Measurements from ENCODE around the gene TAF1A. TPM values are rescaled to one million over a fixed set of nuclear protein-coding genes. Genes with fewer than 3 reads are reported as not detected.

The TAF1A gene
- total RNA-seq (2014; rRNA removed; shearing (Covaris generic)): 9.2 and 11.3 TPM in 2 replicates
- polyA plus RNA-seq (2015; cell fraction: cytosol; rRNA removed): 5.4 and 8.7 TPM in 2 replicates
- 31.2 and 38.1 TPM in 2 replicates for polyA plus RNA-seq (2015; cell fraction: nucleus; rRNA removed)

DNA sequence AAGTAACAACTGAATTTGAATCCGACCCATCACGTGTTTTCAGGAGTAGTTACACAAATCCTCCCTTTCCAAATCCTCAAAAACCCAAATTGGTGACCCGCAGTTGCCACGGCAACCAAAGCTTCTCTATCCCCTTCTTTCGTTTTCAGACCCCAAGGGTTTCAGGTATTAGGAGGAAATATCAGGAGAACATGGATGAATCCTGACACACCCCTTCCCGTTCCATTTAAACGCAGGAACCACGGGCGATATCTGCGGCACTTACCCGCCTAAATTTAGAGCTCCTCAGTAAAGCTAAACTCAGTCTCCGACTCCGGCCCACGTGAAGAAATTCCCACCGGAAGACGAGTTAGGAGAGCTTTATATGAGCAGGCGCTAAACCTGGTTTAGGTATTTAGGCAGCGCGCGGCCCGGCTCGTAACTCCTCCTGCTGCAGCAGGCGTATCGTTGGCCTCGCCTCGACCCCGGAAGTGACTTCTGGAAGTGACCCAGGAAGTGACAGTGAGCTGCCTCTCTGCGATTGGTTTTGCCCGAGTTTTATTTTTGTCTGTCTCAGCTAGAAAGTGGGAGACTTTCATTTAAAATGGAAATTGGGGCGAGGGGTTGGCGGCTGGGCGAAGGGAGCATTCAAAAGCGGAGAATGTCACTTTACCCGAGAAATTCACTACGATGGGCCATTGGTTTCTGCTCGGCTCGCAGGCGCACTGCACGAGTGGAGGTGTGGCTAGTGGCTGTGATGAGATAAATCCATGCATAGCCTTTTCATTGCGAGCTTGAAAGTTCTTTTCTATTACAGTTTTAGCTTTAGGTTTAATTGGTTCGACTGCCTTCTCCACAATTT lies at the start of gene TAF1A:
TSS of gene TAF1A (minus strand) at position 472 of the 841 bp plus-strand sequence.
- DNase-seq (ENCODE audit: low read depth, low spot score): peak; percentile 86
- in situ Hi-C loops (cut with HindIII; ENCODE audit: low pct_unique_long_range_greater_than_20kb, low sequenced_read_pairs): no loop called here

DNA sequence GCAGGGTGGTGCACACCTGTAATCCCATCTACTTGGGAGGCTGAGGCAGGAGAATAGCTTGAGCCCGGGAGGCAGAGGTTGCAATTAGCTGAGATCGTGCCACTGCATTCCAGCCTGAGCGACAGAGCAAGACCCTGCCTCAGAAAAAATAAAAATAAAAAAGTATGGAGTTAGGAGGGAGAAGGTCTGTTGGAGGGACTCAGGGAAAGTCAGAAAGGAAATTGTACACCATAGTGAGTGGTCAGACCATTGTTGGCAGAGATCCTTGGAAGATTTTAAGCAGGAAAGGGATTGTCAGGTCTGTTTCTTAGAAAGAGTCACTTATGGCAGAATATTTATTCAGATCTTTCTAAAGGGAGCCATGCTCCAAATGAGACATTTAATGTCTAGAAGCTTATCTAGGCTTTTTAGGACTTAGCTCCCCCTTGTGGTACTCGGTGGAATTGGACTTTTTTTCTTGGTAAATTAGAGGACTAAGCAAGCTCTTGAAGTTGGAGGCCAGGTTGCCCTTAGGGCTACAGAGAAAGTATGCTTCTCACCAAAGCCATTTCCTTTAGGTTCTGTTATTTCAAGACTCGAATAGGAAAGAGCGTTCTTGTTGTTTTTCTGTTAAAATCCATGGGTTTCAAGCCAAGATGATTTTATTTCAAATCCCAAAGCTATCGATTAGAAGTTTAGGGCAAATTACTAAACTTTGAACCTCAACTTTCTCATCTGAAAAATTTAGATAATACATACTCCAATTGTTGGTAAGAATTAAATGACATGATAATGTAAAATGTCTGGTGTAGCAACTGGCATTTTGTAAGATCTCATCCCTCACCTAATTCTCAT lies 44.7 kb upstream of the TAF1A start:
- in situ Hi-C loops (cut with HindIII; ENCODE audit: low pct_unique_long_range_greater_than_20kb, low sequenced_read_pairs): no loop called here

GRCh38 chr1:222632749-222633148 lies 43.0 kb upstream of the TAF1A start:
- in situ Hi-C loops (cut with HindIII; ENCODE audit: low pct_unique_long_range_greater_than_20kb, low sequenced_read_pairs): no loop called here
- no peak for DNase-seq (ENCODE audit: low read depth, low spot score)

More for the DNA sequence above, 44.7 kb upstream of the TAF1A start:
- DNase-seq (ENCODE audit: low read depth, low spot score): peak; percentile 94

DNA sequence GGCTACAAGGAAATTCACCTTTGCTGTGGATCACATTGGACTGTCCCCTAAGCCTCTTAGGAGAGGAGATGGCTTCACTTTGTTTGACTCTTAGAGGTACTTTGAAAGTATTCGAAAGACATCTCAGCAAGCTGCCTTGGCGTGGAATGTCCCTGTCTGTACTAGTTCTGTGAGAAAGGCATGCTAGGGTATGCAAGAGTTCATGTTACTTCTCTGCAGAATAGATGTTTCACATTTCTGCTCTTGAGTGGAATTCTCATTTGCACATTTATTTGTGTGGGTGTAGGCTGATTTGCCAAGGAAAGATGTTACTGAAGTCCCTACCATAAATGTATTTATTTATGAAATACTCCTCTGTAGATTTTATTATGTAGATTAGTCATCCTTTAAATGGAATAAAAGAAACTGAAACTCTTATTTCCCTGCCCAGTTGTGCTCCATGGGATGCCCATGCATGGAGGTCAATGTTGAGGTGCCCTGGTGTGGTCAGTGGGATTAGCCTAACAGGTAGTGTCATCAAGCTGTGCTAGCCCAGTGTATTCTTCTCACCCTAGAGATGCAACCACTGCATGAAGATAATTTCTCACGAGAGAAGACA lies 42.0 kb upstream of the TAF1A start:
- no peak for DNase-seq (ENCODE audit: low read depth, low spot score)
- in situ Hi-C loops (cut with HindIII; ENCODE audit: low pct_unique_long_range_greater_than_20kb, low sequenced_read_pairs): no loop called here

- no peak for DNase-seq (ENCODE audit: low read depth, low spot score)
- in situ Hi-C loops (cut with HindIII; ENCODE audit: low pct_unique_long_range_greater_than_20kb, low sequenced_read_pairs): no loop called here
Observed at GRCh38 chr1:222629921-222630535, 40.3 kb upstream of the TAF1A start.

DNA sequence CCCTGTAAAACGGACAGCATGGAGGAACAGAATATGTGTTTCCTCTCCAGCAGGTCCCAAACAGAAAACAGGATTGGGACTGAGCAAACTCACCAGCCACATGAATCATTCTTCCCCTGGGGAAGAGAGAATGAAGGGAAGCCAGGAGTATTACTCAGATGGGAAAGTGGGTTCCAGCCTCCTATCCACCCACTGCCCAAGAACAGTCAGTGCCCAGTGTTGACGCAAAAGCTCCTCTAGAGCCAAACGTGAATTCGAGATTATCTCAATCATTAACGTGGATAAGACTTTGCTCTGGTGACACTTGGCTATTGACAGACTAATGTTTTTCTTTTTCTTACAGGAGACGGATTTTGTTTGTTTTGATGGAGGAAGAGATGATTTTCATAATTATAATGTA lies 37.5 kb upstream of the TAF1A start:
- no peak for DNase-seq (ENCODE audit: low read depth, low spot score)
- in situ Hi-C loops (cut with HindIII; ENCODE audit: low pct_unique_long_range_greater_than_20kb, low sequenced_read_pairs): no loop called here

- in situ Hi-C loops (cut with HindIII; ENCODE audit: low pct_unique_long_range_greater_than_20kb, low sequenced_read_pairs): no loop called here
- DNase-seq (ENCODE audit: low read depth, low spot score): no peak
Observed at GRCh38 chr1:222624214-222624613, 34.5 kb upstream of the TAF1A start.

- no peak for DNase-seq (ENCODE audit: low read depth, low spot score)
- in situ Hi-C loops (cut with HindIII; ENCODE audit: low pct_unique_long_range_greater_than_20kb, low sequenced_read_pairs): no loop called here
Observed at GRCh38 chr1:222623458-222623857, 33.7 kb upstream of the TAF1A start.

- in situ Hi-C loops (cut with HindIII; ENCODE audit: low pct_unique_long_range_greater_than_20kb, low sequenced_read_pairs): no loop called here
Observed at GRCh38 chr1:222622765-222623164, 33.0 kb upstream of the TAF1A start.

DNA sequence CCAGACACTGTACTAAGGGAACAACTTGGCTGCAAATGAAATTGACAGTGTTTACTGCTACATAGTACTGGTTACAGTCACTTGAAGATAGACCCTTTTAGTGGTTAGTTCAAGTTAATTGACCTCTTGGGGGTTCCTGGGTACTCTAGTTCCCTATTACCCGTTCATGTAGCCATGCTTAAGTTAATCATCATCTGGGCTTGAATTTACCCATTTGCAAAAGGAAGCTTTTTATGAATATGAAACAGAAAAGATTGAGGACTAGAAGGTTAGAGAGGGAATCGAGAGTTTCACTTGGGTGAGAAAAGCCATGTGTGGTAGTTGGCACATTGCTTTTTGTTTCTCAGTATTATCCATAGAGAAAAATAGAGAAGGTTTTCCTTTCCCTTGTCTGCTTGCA lies 30.8 kb upstream of the TAF1A start:
- no peak for DNase-seq (ENCODE audit: low read depth, low spot score)
- in situ Hi-C loops (cut with HindIII; ENCODE audit: low pct_unique_long_range_greater_than_20kb, low sequenced_read_pairs): no loop called here

More at GRCh38 chr1:222622765-222623164, 33.0 kb upstream of the TAF1A start:
- DNase-seq (ENCODE audit: low read depth, low spot score): no peak

DNA sequence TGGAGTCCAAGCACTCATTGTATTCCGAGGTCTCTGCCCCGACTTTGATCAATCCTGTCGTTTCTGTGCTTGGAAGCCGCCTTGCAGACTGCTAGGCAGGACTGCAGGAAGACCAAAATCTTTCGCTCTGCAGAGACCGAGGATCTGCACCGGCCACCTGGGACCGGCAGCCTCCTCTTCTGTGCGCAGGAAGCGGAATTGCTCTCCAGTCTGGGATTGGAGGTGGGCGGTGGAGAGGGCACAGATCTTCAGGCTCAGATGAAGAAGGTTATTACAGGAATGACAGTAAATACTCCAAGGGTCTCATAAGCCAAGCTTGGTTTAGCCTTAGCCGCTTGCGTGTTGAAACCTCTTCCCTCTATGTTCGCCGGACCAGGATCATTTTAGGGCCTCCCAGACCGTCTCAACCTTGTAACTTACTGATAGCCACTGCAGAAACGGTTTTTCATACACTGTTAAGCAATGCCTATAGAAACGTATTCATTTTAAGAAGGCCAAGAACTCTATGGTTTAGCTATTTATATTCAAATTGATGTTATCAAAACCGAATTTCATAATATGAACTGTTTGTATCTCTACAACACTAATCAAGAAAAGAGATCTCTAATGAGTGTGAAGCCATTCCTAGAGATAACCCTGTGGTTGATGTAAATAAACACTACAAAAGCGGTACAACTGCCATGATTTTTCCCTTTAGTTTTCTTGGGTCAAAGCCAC lies 29.3 kb upstream of the TAF1A start:
- in situ Hi-C loops (cut with HindIII; ENCODE audit: low pct_unique_long_range_greater_than_20kb, low sequenced_read_pairs): no loop called here
- DNase-seq (ENCODE audit: low read depth, low spot score): peak; percentile 19

DNA sequence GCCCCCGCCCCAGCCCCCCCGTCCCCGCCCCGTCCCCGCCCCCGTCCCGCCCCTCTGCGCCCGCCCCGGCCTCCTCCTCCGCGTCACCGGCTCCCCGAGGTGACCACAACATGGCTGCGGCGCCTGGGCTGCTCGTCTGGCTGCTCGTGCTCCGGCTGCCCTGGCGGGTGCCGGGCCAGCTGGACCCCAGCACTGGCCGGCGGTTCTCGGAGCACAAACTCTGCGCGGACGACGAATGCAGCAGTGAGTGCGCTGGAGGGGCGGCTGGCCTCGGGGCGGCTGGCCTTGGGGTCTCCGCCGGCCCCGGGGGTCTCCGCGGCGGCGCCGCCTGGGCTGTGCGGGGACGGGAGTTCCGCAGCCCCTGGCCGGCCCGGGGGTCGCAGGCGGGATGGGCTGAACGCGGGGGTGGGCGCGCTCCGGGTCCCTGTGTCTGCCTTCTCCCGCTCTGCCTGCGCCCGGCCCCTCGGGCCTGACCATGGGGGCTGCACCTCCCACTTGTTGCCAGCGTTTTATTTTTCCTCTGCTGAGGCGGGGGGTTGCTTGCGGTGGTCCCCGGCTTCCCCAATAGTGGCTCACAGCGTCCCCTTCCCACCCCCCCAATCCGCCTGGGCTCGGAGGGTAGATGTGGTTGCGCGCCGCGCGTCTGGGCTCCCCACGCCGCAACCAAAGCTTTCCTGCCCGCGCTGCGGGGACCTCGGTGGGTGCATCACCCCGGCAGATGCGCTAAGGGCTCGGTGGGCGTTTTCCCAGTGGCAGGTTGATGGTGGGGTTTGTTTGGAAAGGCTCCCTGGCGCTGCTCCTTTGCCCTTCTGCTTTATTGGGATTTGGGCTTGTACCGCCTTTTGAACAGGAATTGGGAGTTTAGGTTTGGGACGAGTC lies 28.5 kb upstream of the TAF1A start, which contains the start of gene MIA3:
TSS of gene MIA3 (plus strand) at position 97 of the 879 bp plus-strand sequence. CDS start at position 111, 14 bp downstream.
- DNase-seq (ENCODE audit: low read depth, low spot score): no peak
- in situ Hi-C loops (cut with HindIII; ENCODE audit: low pct_unique_long_range_greater_than_20kb, low sequenced_read_pairs): no loop called here

- in situ Hi-C loops (cut with HindIII; ENCODE audit: low pct_unique_long_range_greater_than_20kb, low sequenced_read_pairs): no loop called here
- DNase-seq (ENCODE audit: low read depth, low spot score): peak; percentile 85
Observed at GRCh38 chr1:222617367-222617951, 27.7 kb upstream of the TAF1A start.

GRCh38 chr1:222616525-222616924 lies 26.8 kb upstream of the TAF1A start:
- in situ Hi-C loops (cut with HindIII; ENCODE audit: low pct_unique_long_range_greater_than_20kb, low sequenced_read_pairs): no loop called here
- no peak for DNase-seq (ENCODE audit: low read depth, low spot score)

GRCh38 chr1:222613627-222614026 lies 23.9 kb upstream of the TAF1A start:
- no peak for DNase-seq (ENCODE audit: low read depth, low spot score)
- in situ Hi-C loops (cut with HindIII; ENCODE audit: low pct_unique_long_range_greater_than_20kb, low sequenced_read_pairs): no loop called here

- in situ Hi-C loops (cut with HindIII; ENCODE audit: low pct_unique_long_range_greater_than_20kb, low sequenced_read_pairs): no loop called here
- DNase-seq (ENCODE audit: low read depth, low spot score): no peak
Observed at GRCh38 chr1:222610728-222611127, 21.0 kb upstream of the TAF1A start.
